Measurements from ENCODE around the gene RPS6KA2. TPM values are rescaled to one million over a fixed set of nuclear protein-coding genes. Genes with fewer than 3 reads are reported as not detected.

Gene RPS6KA2
- polyA plus RNA-seq, 1 experiment = 70.9 TPM

- Histone ChIP-seq H3K27ac (ENCODE audit: low read depth, low read length) (no peak overlapping the region), H3K9me3 (ENCODE audit: control insufficient read depth, insufficient read depth, low read length) (peaks cover 6% of the 10 kb centered on the region; the same call in 1 of the 2 replicates), H3K4me3 (ENCODE audit: low read depth, low read length) (no peak overlapping the region), H3K27me3 (ENCODE audit: control insufficient read depth, insufficient read depth, low read length) (peaks cover 13% of the 10 kb centered on the region)
- POLR2A ChIA-PET = no interaction called here
- CTCF ChIA-PET = no interaction called here
- no peak for DNase-seq (ENCODE audit: low read depth, low spot score)
- no peak for TF ChIP-seq CTCF (IDR thresholded peaks at IDR 0.05; ENCODE audit: low read depth, low read length)
Observed at GRCh38 chr6:166645896-166646295, 18.8 kb upstream of the RPS6KA2 start.

DNA sequence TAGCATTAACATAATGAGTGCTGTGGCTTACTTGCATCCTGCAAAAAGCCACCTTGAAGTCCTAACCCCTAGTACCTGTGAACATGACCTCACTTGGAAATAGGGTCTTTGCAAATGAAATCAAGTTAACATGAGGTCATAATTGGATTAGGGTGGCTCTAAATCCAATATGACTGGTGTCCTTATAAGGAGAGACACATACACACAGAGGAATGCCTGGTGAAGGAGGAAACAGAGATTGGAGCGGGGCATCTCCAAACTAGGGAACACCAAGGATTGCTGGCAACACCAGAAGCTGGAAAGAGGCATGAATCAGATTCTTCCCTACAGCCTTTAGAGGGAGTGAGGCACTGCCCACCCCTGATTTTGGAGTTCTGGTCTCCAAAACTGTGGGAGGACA lies 17.6 kb upstream of the RPS6KA2 start:
- ChIA-PET POLR2A (no interaction called here), CTCF (no interaction called here)
- peaks cover 6% of the 10 kb centered on the region; the same call in 1 of the 2 replicates for H3K9me3 ChIP-seq (ENCODE audit: control insufficient read depth, insufficient read depth, low read length)
- DNase-seq (ENCODE audit: low read depth, low spot score) = no peak
- H3K27ac ChIP-seq (ENCODE audit: low read depth, low read length) = no peak overlapping the region
- peaks cover 10% of the 10 kb centered on the region for H3K27me3 ChIP-seq (ENCODE audit: control insufficient read depth, insufficient read depth, low read length)
- no peak for TF ChIP-seq CTCF (IDR thresholded peaks at IDR 0.05; ENCODE audit: low read depth, low read length)
- no peak overlapping the region for H3K4me3 ChIP-seq (ENCODE audit: low read depth, low read length)

GRCh38 chr6:166643891-166644590 lies 17.0 kb upstream of the RPS6KA2 start:
- CTCF ChIA-PET = interaction anchor here (1.4 kb wide), 1 partner anchor 130 kb away, joined by 5 read pairs; no protein-coding TSS in a partner anchor
- POLR2A ChIA-PET = no interaction called here
- no peak for TF ChIP-seq CTCF (IDR thresholded peaks at IDR 0.05; ENCODE audit: low read depth, low read length)
- no peak overlapping the region for H3K4me3 ChIP-seq (ENCODE audit: low read depth, low read length)
- peaks cover 6% of the 10 kb centered on the region; the same call in 1 of the 2 replicates for H3K9me3 ChIP-seq (ENCODE audit: control insufficient read depth, insufficient read depth, low read length)
- no peak overlapping the region for H3K27ac ChIP-seq (ENCODE audit: low read depth, low read length)
- DNase-seq (ENCODE audit: low read depth, low spot score) = no peak
- peaks cover 6% of the 10 kb centered on the region for H3K27me3 ChIP-seq (ENCODE audit: control insufficient read depth, insufficient read depth, low read length)

DNA sequence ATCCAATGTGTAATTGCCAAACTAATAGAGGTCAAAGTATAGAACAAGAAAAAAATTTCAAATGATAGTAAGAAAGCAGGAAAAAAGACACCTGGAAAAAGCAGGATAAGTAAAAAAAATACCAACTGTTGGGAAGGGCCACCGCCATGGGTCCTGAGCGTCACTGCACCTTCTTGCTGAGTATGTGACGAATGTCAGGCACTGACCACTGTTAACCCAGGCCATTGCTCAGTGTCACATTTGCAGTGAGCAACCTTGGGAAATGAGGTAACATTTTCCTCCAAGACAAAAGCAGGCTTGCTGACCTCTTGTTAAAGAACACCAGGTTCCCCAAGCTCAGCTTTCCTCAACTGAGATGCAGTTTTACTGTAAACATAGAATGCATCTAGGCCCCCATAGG lies 15.6 kb upstream of the RPS6KA2 start:
- Histone ChIP-seq H3K27ac (ENCODE audit: low read depth, low read length) (no peak overlapping the region), H3K9me3 (ENCODE audit: control insufficient read depth, insufficient read depth, low read length) (peaks cover 6% of the 10 kb centered on the region; the same call in 1 of the 2 replicates), H3K4me3 (ENCODE audit: low read depth, low read length) (no peak overlapping the region), H3K27me3 (ENCODE audit: control insufficient read depth, insufficient read depth, low read length) (peaks cover 8% of the 10 kb centered on the region)
- no peak for TF ChIP-seq CTCF (IDR thresholded peaks at IDR 0.05; ENCODE audit: low read depth, low read length)
- no peak for DNase-seq (ENCODE audit: low read depth, low spot score)
- ChIA-PET POLR2A (no interaction called here), CTCF (interaction anchor here (1.4 kb wide), 1 partner anchor 132 kb away, joined by 5 read pairs; no protein-coding TSS in a partner anchor)

DNA sequence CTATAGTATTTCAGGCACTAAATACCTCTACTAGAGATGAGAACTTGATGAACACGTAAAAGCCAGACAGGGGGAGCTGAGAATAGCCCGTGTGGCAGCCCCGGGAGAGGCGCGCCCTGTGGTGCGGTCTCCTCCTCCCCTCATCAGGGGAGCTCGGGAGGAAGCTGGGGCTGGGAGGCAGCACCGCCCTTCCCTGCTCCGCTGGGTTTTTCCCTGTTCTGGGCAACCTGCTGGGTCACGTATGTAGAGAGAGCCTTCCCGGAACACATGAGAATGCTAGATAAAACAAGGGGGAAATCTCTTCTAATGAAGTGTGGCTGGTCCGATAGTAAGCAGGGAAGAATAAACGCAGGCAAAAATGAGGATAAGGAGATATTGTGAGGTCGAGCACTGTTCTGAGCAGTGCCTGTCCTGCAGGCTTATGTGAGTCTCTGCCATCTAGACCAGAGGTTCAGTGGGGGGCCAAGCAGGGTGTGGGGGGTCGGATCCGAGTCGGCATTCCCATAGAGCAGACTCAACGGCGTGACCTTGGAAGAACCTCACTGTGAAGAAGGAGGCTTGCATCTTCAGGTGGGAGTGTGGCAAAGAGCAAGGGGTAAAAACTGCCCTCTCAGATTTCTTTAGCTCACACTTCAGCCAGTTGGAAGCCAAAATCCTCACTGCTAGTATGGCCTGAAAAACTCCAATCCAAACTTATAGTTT lies 13.4 kb upstream of the RPS6KA2 start:
- no peak for DNase-seq (ENCODE audit: low read depth, low spot score)
- peaks cover 5% of the 10 kb centered on the region for H3K27me3 ChIP-seq (ENCODE audit: control insufficient read depth, insufficient read depth, low read length)
- POLR2A ChIA-PET = interaction anchor here (0.8 kb wide), 1 partner anchor 13 kb away, joined by 4 read pairs; the partner anchor contains the start of gene RPS6KA2
- no peaks in the 10 kb centered on the region; the same call in 1 of the 2 replicates for H3K9me3 ChIP-seq (ENCODE audit: control insufficient read depth, insufficient read depth, low read length)
- no peak for TF ChIP-seq CTCF (IDR thresholded peaks at IDR 0.05; ENCODE audit: low read depth, low read length)
- H3K4me3 ChIP-seq (ENCODE audit: low read depth, low read length) = 0 out of 2 replicates have a peak overlapping the region, but pooled peaks have one; percentile 13
- CTCF ChIA-PET = interaction anchor here (0.7 kb wide), 1 partner anchor 14 kb away, joined by 3 read pairs; no protein-coding TSS in a partner anchor
- H3K27ac ChIP-seq (ENCODE audit: low read depth, low read length) = no peak overlapping the region

All from AG04450 (cell line).